Left ventricle myocardium inferior (tissue), 1 donor: ENCODE data around the gene CUX1. TPM values are rescaled to one million over a fixed set of nuclear protein-coding genes. Genes with fewer than 3 reads are reported as not detected.

Experiments
- DNase-seq: peaks from one replicate; pipeline ENCODE4 v3.0.0-alpha.2; 2020
- H3K27ac ChIP-seq: fragments of 200-600 bp; replicated peaks from 2 replicates; pipeline ENCODE4 v1.8.0; 2021
- H3K27me3 ChIP-seq: fragments of 200-600 bp; 2 replicates; pipeline ENCODE4 v1.8.0; 2021; ENCODE audit warnings: low read depth
- H3K36me3 ChIP-seq: fragments of 200-600 bp; 2 replicates; pipeline ENCODE4 v1.8.0; 2021
- H3K4me1 ChIP-seq: fragments of 200-600 bp; 2 replicates; pipeline ENCODE4 v1.8.0; 2021
- H3K4me3 ChIP-seq: fragments of 200-600 bp; 2 replicates; pipeline ENCODE4 v1.8.0; 2021; ENCODE audit warnings: mild to moderate bottlenecking, moderate library complexity
- H3K9me3 ChIP-seq: fragments of 200-600 bp; replicated peaks from 2 replicates; pipeline ENCODE4 v1.8.0; 2021
- intact Hi-C: fragments of 100-400 bp; cut with micrococcal nuclease; formaldehyde crosslinking; loops from one replicate; pipeline ENCODE4 v1.11.0; 2022
- total RNA-seq: library from RNA; stranded (reverse); fragmentation: NEBNext Ultra II Directional; extraction: Animal tissue kit (Norgen Biotek cat#: 25700); gene quantifications from one replicate; pipeline ENCODE4 v1.2.1, GENCODE V29; 2021
- TF ChIP-seq, protein P1 (sequence below): fragments of 200-600 bp; IDR thresholded peaks from 2 replicates; pipeline ENCODE4 v1.8.0; 2021; ENCODE audit warnings: antibody characterized with exemption, mild to moderate bottlenecking, borderline replicate concordance
- donor health status: DM: no; HTN: yes; CAD: no; lungs with severe emphysema.

CUX1 gene
- total RNA-seq, 1 donor from 2014 or later = 125 TPM

- no peak for DNase-seq
- intact Hi-C loops = no loop called here
These were observed 377.9 kb downstream of the CUX1 start for GRCh38 chr7:102195361-102195760.

GRCh38 chr7:102196028-102196427, 378.6 kb downstream of the CUX1 start:
- H3K36me3 ChIP-seq = peaks cover 94% of the 10 kb centered on the region

More at GRCh38 chr7:102195361-102195760, 377.9 kb downstream of the CUX1 start:
- Histone ChIP-seq H3K36me3 (peaks cover 94% of the 10 kb centered on the region), H3K27me3 (no peaks in the 10 kb centered on the region), H3K4me3 (no peak overlapping the region), H3K4me1 (no peaks in the 10 kb centered on the region), H3K27ac (no peak overlapping the region), H3K9me3 (no peaks in the 10 kb centered on the region)
- TF ChIP-seq, protein P1, sequence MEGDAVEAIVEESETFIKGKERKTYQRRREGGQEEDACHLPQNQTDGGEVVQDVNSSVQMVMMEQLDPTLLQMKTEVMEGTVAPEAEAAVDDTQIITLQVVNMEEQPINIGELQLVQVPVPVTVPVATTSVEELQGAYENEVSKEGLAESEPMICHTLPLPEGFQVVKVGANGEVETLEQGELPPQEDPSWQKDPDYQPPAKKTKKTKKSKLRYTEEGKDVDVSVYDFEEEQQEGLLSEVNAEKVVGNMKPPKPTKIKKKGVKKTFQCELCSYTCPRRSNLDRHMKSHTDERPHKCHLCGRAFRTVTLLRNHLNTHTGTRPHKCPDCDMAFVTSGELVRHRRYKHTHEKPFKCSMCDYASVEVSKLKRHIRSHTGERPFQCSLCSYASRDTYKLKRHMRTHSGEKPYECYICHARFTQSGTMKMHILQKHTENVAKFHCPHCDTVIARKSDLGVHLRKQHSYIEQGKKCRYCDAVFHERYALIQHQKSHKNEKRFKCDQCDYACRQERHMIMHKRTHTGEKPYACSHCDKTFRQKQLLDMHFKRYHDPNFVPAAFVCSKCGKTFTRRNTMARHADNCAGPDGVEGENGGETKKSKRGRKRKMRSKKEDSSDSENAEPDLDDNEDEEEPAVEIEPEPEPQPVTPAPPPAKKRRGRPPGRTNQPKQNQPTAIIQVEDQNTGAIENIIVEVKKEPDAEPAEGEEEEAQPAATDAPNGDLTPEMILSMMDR = no peak

GRCh38 chr7:102197161-102197560, 379.7 kb downstream of the CUX1 start:
- intact Hi-C loops = no loop called here
- peaks cover 96% of the 10 kb centered on the region for H3K36me3 ChIP-seq
- no peak overlapping the region for H3K4me3 ChIP-seq
- no peaks in the 10 kb centered on the region for H3K27me3 ChIP-seq
- H3K27ac ChIP-seq = no peak overlapping the region
- H3K9me3 ChIP-seq = no peaks in the 10 kb centered on the region
- no peaks in the 10 kb centered on the region for H3K4me1 ChIP-seq
- TF ChIP-seq, protein P1 = no peak
- no peak for DNase-seq

More at GRCh38 chr7:102196028-102196427, 378.6 kb downstream of the CUX1 start:
- Histone ChIP-seq H3K9me3 (no peaks in the 10 kb centered on the region), H3K4me1 (no peaks in the 10 kb centered on the region), H3K27me3 (no peaks in the 10 kb centered on the region), H3K27ac (no peak overlapping the region), H3K4me3 (no peak overlapping the region)
- TF ChIP-seq, protein P1 = no peak
- DNase-seq = no peak
- intact Hi-C loops = no loop called here

- Histone ChIP-seq H3K27me3 (no peaks in the 10 kb centered on the region), H3K36me3 (peaks cover 97% of the 10 kb centered on the region), H3K4me1 (peaks cover 2% of the 10 kb centered on the region), H3K27ac (no peak overlapping the region), H3K9me3 (no peaks in the 10 kb centered on the region), H3K4me3 (no peak overlapping the region)
- intact Hi-C loops = no loop called here
- TF ChIP-seq, protein P1 = no peak
- DNase-seq = no peak
These were observed 380.2 kb downstream of the CUX1 start for GRCh38 chr7:102197599-102197998.

GRCh38 chr7:102198417-102198956, 381.1 kb downstream of the CUX1 start:
- TF ChIP-seq, protein P1 = no peak
- peaks cover 89% of the 10 kb centered on the region for H3K36me3 ChIP-seq
- intact Hi-C loops = no loop called here
- no peaks in the 10 kb centered on the region for H3K27me3 ChIP-seq
- no peak overlapping the region for H3K27ac ChIP-seq
- no peak for DNase-seq
- H3K9me3 ChIP-seq = no peaks in the 10 kb centered on the region
- H3K4me3 ChIP-seq = no peak overlapping the region
- peaks cover 8% of the 10 kb centered on the region for H3K4me1 ChIP-seq
